Measurements from ENCODE around the gene ID3.
A peak's percentile ranks its signal among the peaks of the same experiment; 100 is the strongest.

ID3 gene

DNA sequence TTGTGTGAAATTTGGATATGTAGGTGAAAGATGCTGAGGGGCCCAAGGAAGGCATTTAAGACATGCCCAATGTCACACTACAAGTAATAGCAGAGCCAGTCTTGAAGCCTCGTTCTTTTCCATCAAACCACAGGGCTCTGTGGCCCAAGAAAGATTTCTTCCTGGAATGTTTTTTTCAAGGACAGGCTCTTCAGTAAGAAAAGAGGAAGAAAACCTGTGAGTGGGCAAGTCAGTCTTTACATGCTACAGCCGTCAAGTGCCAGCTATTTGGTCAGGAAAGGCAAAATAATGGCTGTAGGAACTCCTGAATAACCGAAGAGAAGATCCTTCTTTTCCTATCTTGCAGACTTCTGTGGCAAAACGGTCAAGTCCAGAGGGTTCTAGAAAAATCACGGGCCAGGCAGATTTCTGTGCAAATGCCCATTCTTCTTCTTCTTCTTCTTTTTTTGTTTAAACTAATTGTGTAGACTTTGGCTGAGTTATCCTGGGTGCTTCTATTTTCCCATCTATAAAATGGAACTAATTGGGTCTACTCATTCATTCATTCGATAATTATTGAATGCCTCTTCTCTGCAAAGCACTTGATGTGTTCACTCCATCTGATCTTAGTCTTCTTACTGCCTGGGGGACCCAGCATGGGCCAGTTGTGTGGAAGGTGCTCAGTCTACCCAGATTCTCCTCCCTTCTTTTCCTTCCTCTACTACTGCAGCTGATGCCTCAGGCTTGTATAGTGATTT lies 1.9 kb upstream of the ID3 start:
- DNase-seq: no peak
- TF ChIP-seq, protein P1, sequence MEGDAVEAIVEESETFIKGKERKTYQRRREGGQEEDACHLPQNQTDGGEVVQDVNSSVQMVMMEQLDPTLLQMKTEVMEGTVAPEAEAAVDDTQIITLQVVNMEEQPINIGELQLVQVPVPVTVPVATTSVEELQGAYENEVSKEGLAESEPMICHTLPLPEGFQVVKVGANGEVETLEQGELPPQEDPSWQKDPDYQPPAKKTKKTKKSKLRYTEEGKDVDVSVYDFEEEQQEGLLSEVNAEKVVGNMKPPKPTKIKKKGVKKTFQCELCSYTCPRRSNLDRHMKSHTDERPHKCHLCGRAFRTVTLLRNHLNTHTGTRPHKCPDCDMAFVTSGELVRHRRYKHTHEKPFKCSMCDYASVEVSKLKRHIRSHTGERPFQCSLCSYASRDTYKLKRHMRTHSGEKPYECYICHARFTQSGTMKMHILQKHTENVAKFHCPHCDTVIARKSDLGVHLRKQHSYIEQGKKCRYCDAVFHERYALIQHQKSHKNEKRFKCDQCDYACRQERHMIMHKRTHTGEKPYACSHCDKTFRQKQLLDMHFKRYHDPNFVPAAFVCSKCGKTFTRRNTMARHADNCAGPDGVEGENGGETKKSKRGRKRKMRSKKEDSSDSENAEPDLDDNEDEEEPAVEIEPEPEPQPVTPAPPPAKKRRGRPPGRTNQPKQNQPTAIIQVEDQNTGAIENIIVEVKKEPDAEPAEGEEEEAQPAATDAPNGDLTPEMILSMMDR (IDR thresholded peaks at IDR 0.05; ENCODE audit: low read depth, low read length): no peak
- Histone ChIP-seq H3K36me3 (peaks cover 27% of the 10 kb centered on the region), H3K9me3 (ENCODE audit: severe bottlenecking) (no peaks in the 10 kb centered on the region), H3K27ac (peak overlapping the region; percentile 96), H3K27me3 (ENCODE audit: insufficient read depth, low read depth, severe bottlenecking) (no peaks in the 10 kb centered on the region), H3K4me3 (ENCODE audit: low read depth, low read length) (no peak overlapping the region)

DNA sequence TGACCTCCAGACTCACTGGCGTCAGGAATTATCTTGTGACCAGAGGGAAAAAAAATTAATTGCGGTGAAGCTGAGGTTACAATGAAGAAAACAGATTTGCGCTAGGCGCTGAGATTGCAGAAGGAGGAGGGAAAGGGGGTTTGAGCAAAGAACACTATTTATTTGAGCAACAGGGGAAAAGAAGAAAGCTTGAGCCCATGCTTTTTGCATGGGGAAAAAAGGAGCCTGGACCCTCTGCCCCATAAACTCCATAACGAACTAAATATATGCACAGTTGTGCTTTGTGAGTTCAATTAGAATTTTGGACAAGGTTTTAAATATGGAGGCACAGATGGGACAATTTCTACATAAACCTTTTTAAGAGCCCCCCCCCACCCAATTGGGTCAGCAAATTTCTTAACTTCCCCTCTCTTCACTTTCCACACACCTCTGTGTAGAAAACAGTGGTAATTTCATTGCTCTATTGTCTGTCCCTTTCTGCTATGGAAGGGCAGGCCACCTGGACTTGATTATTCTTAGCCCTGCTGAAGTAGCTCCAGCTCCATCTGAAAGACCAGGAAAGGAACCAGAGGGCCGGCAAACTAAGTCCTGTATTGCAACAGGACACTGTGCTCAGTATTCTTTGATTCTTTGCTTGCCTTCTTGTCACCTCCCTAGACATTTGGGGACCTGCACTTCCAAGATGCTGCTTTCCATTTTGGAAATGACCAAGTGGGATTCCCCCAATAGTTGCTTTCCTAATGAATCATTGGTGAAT lies 862 bp upstream of the ID3 start:
- TF ChIP-seq, protein P1 (IDR thresholded peaks at IDR 0.05; ENCODE audit: low read depth, low read length): no peak
- H3K4me3 ChIP-seq (ENCODE audit: low read depth, low read length): peak overlapping the region; percentile 89
- H3K36me3 ChIP-seq: peaks cover 31% of the 10 kb centered on the region
- no peaks in the 10 kb centered on the region for H3K27me3 ChIP-seq (ENCODE audit: insufficient read depth, low read depth, severe bottlenecking)
- H3K9me3 ChIP-seq (ENCODE audit: severe bottlenecking): no peaks in the 10 kb centered on the region
- no peak for DNase-seq
- peak overlapping the region; percentile 96 for H3K27ac ChIP-seq

DNA sequence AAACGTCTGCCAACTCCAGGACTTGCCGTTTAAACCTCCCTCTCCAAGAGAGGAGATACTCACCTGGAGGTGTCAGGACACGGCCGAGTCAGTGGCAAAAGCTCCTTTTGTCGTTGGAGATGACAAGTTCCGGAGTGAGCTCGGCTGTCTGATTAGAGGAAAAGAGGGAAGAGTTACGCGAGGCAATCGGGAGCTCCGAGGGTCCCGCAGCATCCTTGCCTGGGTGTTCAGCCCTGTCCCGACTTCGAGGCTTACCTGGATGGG lies 497 bp downstream of the ID3 start:
- peak overlapping the region; percentile 89 for H3K4me3 ChIP-seq (ENCODE audit: low read depth, low read length)
- TF ChIP-seq, protein P1 (IDR thresholded peaks at IDR 0.05; ENCODE audit: low read depth, low read length): no peak
- DNase-seq: no peak
- H3K36me3 ChIP-seq: peaks cover 31% of the 10 kb centered on the region
- peak overlapping the region; percentile 96 for H3K27ac ChIP-seq
- no peaks in the 10 kb centered on the region for H3K9me3 ChIP-seq (ENCODE audit: severe bottlenecking)
- H3K27me3 ChIP-seq (ENCODE audit: insufficient read depth, low read depth, severe bottlenecking): no peaks in the 10 kb centered on the region

DNA sequence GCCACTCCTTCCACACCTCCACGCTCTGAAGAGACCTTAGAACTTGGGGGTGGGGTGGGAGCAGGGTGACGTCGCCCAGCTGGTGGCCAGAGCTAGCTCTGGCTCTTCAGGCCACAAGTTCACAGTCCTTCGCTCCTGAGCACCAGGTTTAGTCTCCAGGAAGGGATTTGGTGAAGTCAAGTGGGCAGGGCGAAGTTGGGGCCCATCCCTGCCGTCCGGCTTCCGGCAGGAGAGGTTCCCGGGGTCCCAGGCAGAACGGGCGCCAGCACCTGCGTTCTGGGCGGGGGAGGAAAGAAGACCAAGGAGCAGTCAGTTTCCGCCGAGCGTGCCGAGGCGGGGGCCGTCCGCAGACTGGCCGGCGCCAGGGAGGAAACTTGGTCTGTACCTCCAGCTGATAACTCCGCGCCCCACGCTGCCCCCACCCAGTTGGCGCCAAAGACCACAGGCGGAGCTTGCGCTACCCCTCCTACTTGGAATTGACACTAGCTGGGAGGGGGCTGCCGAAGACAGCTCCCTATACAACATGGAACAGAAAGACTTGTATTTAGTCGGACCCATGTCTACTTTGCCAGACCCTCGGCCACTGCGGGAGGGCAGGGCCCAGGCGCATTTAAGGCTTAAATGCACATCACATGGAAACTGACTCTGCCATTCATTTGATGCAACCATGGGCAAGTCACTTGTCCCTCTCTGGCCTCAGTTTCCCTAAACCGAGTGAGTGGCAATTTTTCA lies 995 bp downstream of the ID3 start:
- Histone ChIP-seq H3K27me3 (ENCODE audit: insufficient read depth, low read depth, severe bottlenecking) (no peaks in the 10 kb centered on the region), H3K4me3 (ENCODE audit: low read depth, low read length) (peak overlapping the region; percentile 89), H3K9me3 (ENCODE audit: severe bottlenecking) (no peaks in the 10 kb centered on the region), H3K36me3 (peaks cover 31% of the 10 kb centered on the region), H3K27ac (peak overlapping the region; percentile 96)
- TF ChIP-seq, protein P1 (IDR thresholded peaks at IDR 0.05; ENCODE audit: low read depth, low read length): no peak
- peak; percentile 78 for DNase-seq

DNA sequence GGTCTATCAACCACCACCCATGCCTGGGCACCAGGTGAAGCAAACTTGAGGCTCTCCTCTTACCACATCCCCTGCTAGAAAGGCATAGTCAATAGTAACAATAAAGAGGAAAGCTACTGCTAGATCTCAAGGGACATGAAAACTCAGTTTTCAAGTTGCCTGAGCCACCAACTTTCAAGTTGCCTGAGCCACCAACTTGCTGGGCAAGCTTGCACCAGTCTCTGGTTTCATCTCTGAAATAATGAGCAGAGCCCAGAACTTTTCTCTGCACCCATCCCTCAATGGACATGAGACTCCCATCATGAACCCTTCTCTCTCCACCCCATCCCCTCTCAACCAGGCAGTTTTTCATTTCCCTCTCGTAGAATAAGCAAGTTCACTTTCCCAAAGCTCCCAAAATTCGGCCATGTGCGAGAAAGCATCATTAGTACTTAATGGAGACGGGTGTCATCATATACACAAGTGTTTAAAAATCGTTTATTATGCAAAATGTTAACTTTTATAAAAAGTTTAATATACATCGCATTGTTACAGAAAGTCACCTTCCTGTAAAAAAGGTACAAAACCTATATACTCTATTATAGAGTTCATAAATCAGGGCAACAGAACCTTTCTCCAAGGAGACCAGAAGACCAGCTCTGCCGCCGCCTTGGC lies 1.7 kb downstream of the ID3 start:
- TF ChIP-seq, protein P1 (IDR thresholded peaks at IDR 0.05; ENCODE audit: low read depth, low read length): no peak
- DNase-seq: no peak
- Histone ChIP-seq H3K27ac (peak overlapping the region; percentile 96), H3K36me3 (peaks cover 31% of the 10 kb centered on the region), H3K4me3 (ENCODE audit: low read depth, low read length) (peak overlapping the region; percentile 89), H3K9me3 (ENCODE audit: severe bottlenecking) (no peaks in the 10 kb centered on the region), H3K27me3 (ENCODE audit: insufficient read depth, low read depth, severe bottlenecking) (no peaks in the 10 kb centered on the region)
